HCT116 (cell line): ENCODE results near the gene WWOX. TPM values are rescaled to one million over a fixed set of nuclear protein-coding genes. Genes with fewer than 3 reads are reported as not detected.

ENCODE experiments used
- ATAC-seq: fragments of 200-7000 bp; cut with Tn5 transposase; 2 replicates; pipeline ENCODE4 v1.9.1; 2020; ENCODE audit warnings: mild to moderate bottlenecking, moderate library complexity
- BruUV-seq: library from RNA; stranded (reverse); fragments of 400-500 nt; replicated peaks from 2 replicates; lab custom pipeline; 2021; lab: Mats Ljungman, UMichigan
- CTCF ChIA-PET: fragments of 300-600 bp; sonication (Branson Sonifier 250); formaldehyde crosslinking; loops from one replicate; lab custom pipeline; 2021; ENCODE audit warnings: antibody characterized with exemption; lab: Charles Lee
- POLR2A ChIA-PET: fragments of 300-600, 350-600 bp; sonication (Branson Sonifier 250); formaldehyde crosslinking; loops from one replicate; lab custom pipeline; 2021; ENCODE audit warnings: antibody characterized with exemption; lab: Charles Lee
- RAD21 ChIA-PET, 2 experiments: fragments of 300-600 bp; sonication (Branson Sonifier 250); formaldehyde crosslinking; loops; one replicate each; lab custom pipeline; 2023; ENCODE audit warnings: low total read pairs in 2 of 2; ENCODE audit not compliant: uncharacterized antibody in 2 of 2, unreplicated experiment in 2 of 2, low non-redundant PET in 1 of 2; lab: Charles Lee
- DNase-seq: peaks from one replicate; pipeline ENCODE4 v3.0.0-alpha.2; 2010; ENCODE audit warnings: low read depth, low spot score
- H2AFZ ChIP-seq: fragments of 200-600 bp; shearing (Covaris generic), sonication (generic); 2 replicates; pipeline ENCODE4 v1.6.1; 2017; ENCODE audit warnings: low read depth, mixed run types, mixed read lengths, antibody characterized with exemption, low read length; ENCODE audit not compliant: poor library complexity, severe bottlenecking
- H3K27ac ChIP-seq: 2 replicates; pipeline ENCODE4 v1.5.1; 2012; ENCODE audit warnings: low read depth, low read length
- H3K27me3 ChIP-seq: fragments of 200-600 bp; sonication (generic); 2 replicates; pipeline ENCODE4 v1.6.1; 2016; ENCODE audit warnings: mixed run types, low read length, mixed read lengths; ENCODE audit not compliant: insufficient read depth
- H3K36me3 ChIP-seq, 2 experiments: fragments of 200-500 bp in 1 of 2; fragments of 200-600 bp in 1 of 2; sonication (Bioruptor generic) in 1 of 2; sonication (generic) in 1 of 2; 2 replicates each; pipeline versions ENCODE4 v1.5.1 to v1.6.1; 2014 to 2016; ENCODE audit warnings: low read length in 2 of 2, inconsistent platforms in 1 of 2, mixed read lengths in 1 of 2, mixed run types in 1 of 2; ENCODE audit not compliant: insufficient read depth in 2 of 2, control insufficient read depth in 1 of 2
- H3K4me1 ChIP-seq, 2 experiments: fragments of 200-600 bp in 1 of 2; sonication (generic) in 1 of 2; 2 replicates each; pipeline versions ENCODE4 v1.5.1 to v1.6.1; 2012 to 2017; ENCODE audit warnings: low read length in 2 of 2, inconsistent platforms in 1 of 2, mild to moderate bottlenecking in 1 of 2, mixed read lengths in 1 of 2, mixed run types in 1 of 2, moderate library complexity in 1 of 2; ENCODE audit not compliant: insufficient read depth in 2 of 2, control insufficient read depth in 1 of 2
- H3K4me2 ChIP-seq: fragments of 200-600 bp; sonication (generic); 2 replicates; pipeline ENCODE4 v1.6.1; 2017; ENCODE audit warnings: mixed run types, low read length, mixed read lengths
- H3K4me3 ChIP-seq, 2 experiments: fragments of 200-600 bp in 1 of 2; sonication (generic) in 1 of 2; replicated peaks in 1 of 2; 2 replicates each; pipeline ENCODE4 v1.5.1; 2011 to 2016; ENCODE audit warnings: low read length in 2 of 2, control low read depth in 1 of 2, low read depth in 1 of 2, mild to moderate bottlenecking in 1 of 2, mixed read lengths in 1 of 2, mixed run types in 1 of 2
- H3K79me2 ChIP-seq: fragments of 200-600 bp; sonication (generic); 2 replicates; pipeline ENCODE4 v1.6.1; 2017; ENCODE audit warnings: mild to moderate bottlenecking, mixed run types, low read length, moderate library complexity, mixed read lengths; ENCODE audit not compliant: insufficient read depth
- H3K9ac ChIP-seq: fragments of 200-600 bp; sonication (generic); 2 replicates; pipeline ENCODE4 v1.6.1; 2016; ENCODE audit warnings: low read length, mixed read lengths
- H3K9me2 ChIP-seq: fragments of 200-600 bp; sonication (generic), shearing (Covaris generic); 2 replicates; pipeline ENCODE4 v1.6.1; 2017; ENCODE audit warnings: mixed run types, mild to moderate bottlenecking, moderate library complexity; ENCODE audit not compliant: insufficient read depth
- H3K9me3 ChIP-seq, 2 experiments: fragments of 200-500 bp in 1 of 2; fragments of 200-600 bp in 1 of 2; sonication (Bioruptor generic) in 1 of 2; sonication (generic) in 1 of 2; 2 replicates each; pipeline ENCODE4 v1.6.1; 2014 to 2017; ENCODE audit warnings: low read length in 2 of 2, mixed read lengths in 2 of 2, inconsistent platforms in 1 of 2, low read depth in 1 of 2, mild to moderate bottlenecking in 1 of 2, mixed run types in 1 of 2, moderate library complexity in 1 of 2; ENCODE audit not compliant: control insufficient read depth in 1 of 2, insufficient read depth in 1 of 2
- H4K20me1 ChIP-seq: fragments of 200-600 bp; sonication (generic), shearing (Covaris generic); 2 replicates; pipeline ENCODE4 v1.6.1; 2017; ENCODE audit warnings: mixed run types, mild to moderate bottlenecking, moderate library complexity; ENCODE audit not compliant: insufficient read depth
- CEBPB ChIP-seq: IDR thresholded peaks from 2 replicates; pipeline ENCODE4 v1.6.1; 2012; ENCODE audit warnings: low read depth
- EGR1 ChIP-seq: IDR thresholded peaks from 2 replicates; pipeline ENCODE4 v1.6.1; 2012; ENCODE audit warnings: low read depth
- EZH2 ChIP-seq: fragments of 200-600 bp; sonication (generic); IDR thresholded peaks from 2 replicates; pipeline ENCODE4 v1.6.1; 2017; ENCODE audit warnings: antibody characterized with exemption, mixed run types
- EZH2phosphoT487 ChIP-seq: fragments of 200-600 bp; IDR thresholded peaks from 2 replicates; pipeline ENCODE4 v1.6.1; 2018; ENCODE audit warnings: antibody characterized with exemption, borderline replicate concordance
- FOSL1 ChIP-seq: IDR thresholded peaks from 2 replicates; pipeline ENCODE4 v1.6.1; 2012; ENCODE audit warnings: low read depth
- JUND ChIP-seq: IDR thresholded peaks from 2 replicates; pipeline ENCODE4 v1.6.1; 2012
- MAX ChIP-seq: IDR thresholded peaks from 2 replicates; pipeline ENCODE4 v1.6.1; 2012
- POLR2AphosphoS5 ChIP-seq: IDR thresholded peaks from 2 replicates; pipeline ENCODE4 v1.6.1; 2011; ENCODE audit warnings: mild to moderate bottlenecking, low read depth, low read length, moderate library complexity
- RAD21 ChIP-seq: IDR thresholded peaks from 2 replicates; pipeline ENCODE4 v1.6.1; 2012; ENCODE audit warnings: low read depth, mild to moderate bottlenecking
- SP1 ChIP-seq: IDR thresholded peaks from 2 replicates; pipeline ENCODE4 v1.6.1; 2012; ENCODE audit warnings: low read depth
- SRF ChIP-seq: IDR thresholded peaks from 2 replicates; pipeline ENCODE4 v1.6.1; 2012; ENCODE audit warnings: low read depth
- YY1 ChIP-seq: IDR thresholded peaks from 2 replicates; pipeline ENCODE4 v1.6.1; 2011; ENCODE audit warnings: low read length, low read depth, moderate library complexity, mild to moderate bottlenecking; ENCODE audit not compliant: insufficient replicate concordance; ENCODE audit errors: extremely low read depth
- intact Hi-C: fragments of 100-400 bp; cut with micrococcal nuclease; formaldehyde crosslinking; loops from 2 replicates; pipeline ENCODE4 v1.10.0; 2022
- total RNA-seq: library from RNA; stranded (reverse); gene quantifications from one replicate; pipeline ENCODE4 v1.2.1, GENCODE V29; 2021; ENCODE audit not compliant: unreplicated experiment

The WWOX gene
- total RNA-seq, 1 experiment from 2014 or later = 13.7 TPM

DNA sequence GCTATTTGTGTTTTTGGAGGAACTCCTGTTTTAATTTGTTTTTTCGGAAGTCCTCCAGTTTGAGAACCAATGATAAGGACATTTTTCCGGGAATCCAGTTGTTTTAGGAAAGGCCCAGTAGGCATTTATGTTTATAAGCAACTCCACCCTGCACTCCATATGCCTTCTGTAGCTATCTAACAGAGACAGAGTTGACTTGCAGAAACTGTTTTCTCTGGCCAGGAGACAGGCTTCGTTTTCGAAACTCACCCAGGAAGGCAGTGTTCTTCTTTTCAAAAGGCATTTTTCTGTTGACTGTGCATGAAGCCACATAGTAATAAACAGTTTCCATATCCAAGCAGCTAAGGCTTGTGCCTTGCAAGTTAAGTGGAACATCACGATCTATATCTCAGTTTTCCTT, 587.1 kb downstream of the WWOX start:
- H3K4me2 ChIP-seq = no peak overlapping the region
- H3K27me3 ChIP-seq = no peaks in the 10 kb centered on the region
- BruUV-seq = no TSS peak
- H3K79me2 ChIP-seq = no peaks in the 10 kb centered on the region
- ATAC-seq (no peak), DNase-seq (no peak)
- RAD21 ChIA-PET = no interaction called here
- CTCF ChIA-PET = no interaction called here
- no peaks in the 10 kb centered on the region for H3K4me1 ChIP-seq
- H3K9me3 ChIP-seq = no peaks in the 10 kb centered on the region
- H3K4me3 ChIP-seq = no peak overlapping the region
- TF ChIP-seq EZH2 (no peak), EZH2phosphoT487 (no peak), EGR1 (no peak), FOSL1 (no peak), MAX (no peak), YY1 (no peak), JUND (no peak), SRF (no peak), POLR2AphosphoS5 (no peak)
- intact Hi-C loops = no loop called here
- H3K9me2 ChIP-seq = no peaks in the 10 kb centered on the region
- H3K9ac ChIP-seq = no peak overlapping the region
- H4K20me1 ChIP-seq = no peaks in the 10 kb centered on the region
- H3K36me3 ChIP-seq = no peaks in the 10 kb centered on the region
- no peak overlapping the region for H3K27ac ChIP-seq
- H2AFZ ChIP-seq = no peak overlapping the region
- POLR2A ChIA-PET = no interaction called here

DNA sequence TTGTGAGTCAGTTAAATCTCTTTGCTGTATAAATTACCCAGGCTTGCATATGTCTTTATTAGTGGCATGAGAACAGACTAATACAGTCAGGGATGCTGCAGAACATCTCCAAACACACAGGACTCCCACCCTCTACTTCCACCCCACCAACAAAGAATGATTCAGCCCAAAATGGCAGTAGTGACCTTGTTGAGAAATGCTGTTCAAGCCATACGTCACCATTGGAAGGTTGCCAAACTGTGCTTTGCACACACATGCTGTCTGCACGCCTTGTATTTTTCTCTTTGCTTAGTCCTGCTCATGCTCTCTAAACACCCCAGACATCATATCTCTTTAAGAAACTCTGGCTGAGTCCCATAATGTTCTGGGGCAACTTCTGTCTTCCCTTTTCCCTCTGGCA, 589.6 kb downstream of the WWOX start:
- no peaks in the 10 kb centered on the region for H3K36me3 ChIP-seq
- no peak overlapping the region for H3K9ac ChIP-seq
- ATAC-seq (no peak), DNase-seq (no peak)
- no peaks in the 10 kb centered on the region for H3K9me3 ChIP-seq
- no TSS peak for BruUV-seq
- H3K4me2 ChIP-seq = no peak overlapping the region
- intact Hi-C loops = no loop called here
- RAD21 ChIA-PET = no interaction called here
- no peaks in the 10 kb centered on the region for H3K27me3 ChIP-seq
- no peaks in the 10 kb centered on the region for H3K79me2 ChIP-seq
- CTCF ChIA-PET = no interaction called here
- H3K27ac ChIP-seq = no peak overlapping the region
- no peaks in the 10 kb centered on the region for H3K4me1 ChIP-seq
- POLR2A ChIA-PET = no interaction called here
- TF ChIP-seq SP1 = no peak
- no peak for TF ChIP-seq FOSL1
- no peak for TF ChIP-seq POLR2AphosphoS5
- TF ChIP-seq RAD21 = no peak
- TF ChIP-seq CEBPB = no peak
- no peaks in the 10 kb centered on the region for H4K20me1 ChIP-seq
- H3K9me2 ChIP-seq = no peaks in the 10 kb centered on the region
- H3K4me3 ChIP-seq = no peak overlapping the region
- no peak overlapping the region for H2AFZ ChIP-seq
